Tibial artery (tissue), 4 donors: Measurements from ENCODE around the gene SOCS3.
A peak's percentile ranks its signal among the peaks of the same experiment; 100 is the strongest.

Experiments used
- DNase-seq, 2 donors: peaks; one replicate each; pipeline ENCODE4 v3.0.0-alpha.2; 2019
- H3K27ac ChIP-seq, 2 donors: fragments of 200-600 bp; sonication (generic) in 1 of 2; 1 replicate in 1 of 2; 2 replicates in 1 of 2; pipeline ENCODE4 v1.5.1; 2018 to 2019; ENCODE audit warnings: mild to moderate bottlenecking in 1 of 2
- H3K27me3 ChIP-seq, 2 donors: fragments of 200-600 bp; sonication (generic) in 1 of 2; one replicate each; pipeline versions ENCODE4 v1.5.1 to v1.6.0; 2016 to 2019
- H3K36me3 ChIP-seq, 3 donors: fragments of 200-600 bp; sonication (generic) in 2 of 3; one replicate each; pipeline ENCODE4 v1.5.1; 2016 to 2019; ENCODE audit warnings: mild to moderate bottlenecking in 2 of 3
- H3K4me1 ChIP-seq, 4 donors: fragments of 200-600 bp; sonication (generic) in 2 of 4; 1 replicate in 3 of 4; 2 replicates in 1 of 4; pipeline ENCODE4 v1.5.1; 2016 to 2019
- H3K4me3 ChIP-seq, 2 donors: fragments of 200-600 bp; sonication (generic) in 1 of 2; 1 replicate in 1 of 2; 2 replicates in 1 of 2; pipeline ENCODE4 v1.5.1; 2018 to 2019; ENCODE audit warnings: mild to moderate bottlenecking in 2 of 2
- H3K9me3 ChIP-seq, 3 donors: fragments of 200-600 bp; sonication (generic) in 1 of 3; one replicate each; pipeline ENCODE4 v1.5.1; 2016 to 2019
- intact Hi-C: fragments of 100-400 bp; cut with DNase I; formaldehyde crosslinking; loops from one replicate; pipeline ENCODE4 v1.15.0; 2023; ENCODE audit warnings: low total_unique reads
- TF ChIP-seq, protein P1 (sequence below), 2 experiments: fragments of 200-600 bp in 1 of 2; fragments of 450-650 bp in 1 of 2; IDR thresholded peaks; one replicate each; pipeline ENCODE4 v1.5.1; 2017 to 2019; ENCODE audit warnings: antibody characterized with exemption in 2 of 2, mild to moderate bottlenecking in 1 of 2, moderate library complexity in 1 of 2

Gene SOCS3

DNA sequence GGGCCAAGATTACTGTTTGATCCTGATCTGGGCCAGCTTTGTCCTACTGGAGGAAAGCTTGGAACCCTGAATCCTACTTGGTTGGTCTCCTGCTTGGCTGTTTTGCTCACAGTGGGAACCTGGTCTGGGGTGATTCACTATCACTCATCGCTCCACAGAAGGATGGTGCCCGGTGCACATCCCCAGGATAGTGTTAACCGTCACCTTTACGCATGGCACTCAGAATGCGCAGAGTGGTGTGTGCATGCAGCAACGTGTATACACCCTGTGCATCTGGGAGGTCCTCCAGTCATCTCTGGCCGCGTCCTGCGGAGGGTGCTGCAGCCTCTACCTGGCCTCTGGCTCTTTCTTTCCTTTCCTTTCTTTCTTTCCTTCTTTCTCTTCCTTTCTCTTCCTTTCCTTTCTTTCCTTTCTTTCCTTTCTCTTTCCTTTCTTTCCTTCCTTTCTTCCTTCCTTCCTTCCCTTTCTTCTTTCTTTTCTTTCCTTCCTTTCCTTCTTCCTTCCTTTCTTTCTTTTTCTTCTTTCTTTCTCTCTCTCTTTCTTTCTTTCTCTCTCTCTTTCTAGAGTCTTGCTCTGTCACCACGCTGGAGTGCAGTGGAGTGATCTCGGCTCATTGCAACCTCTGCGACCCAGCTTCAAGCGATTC, 13.1 kb downstream of the SOCS3 start:
- TF ChIP-seq, protein P1, sequence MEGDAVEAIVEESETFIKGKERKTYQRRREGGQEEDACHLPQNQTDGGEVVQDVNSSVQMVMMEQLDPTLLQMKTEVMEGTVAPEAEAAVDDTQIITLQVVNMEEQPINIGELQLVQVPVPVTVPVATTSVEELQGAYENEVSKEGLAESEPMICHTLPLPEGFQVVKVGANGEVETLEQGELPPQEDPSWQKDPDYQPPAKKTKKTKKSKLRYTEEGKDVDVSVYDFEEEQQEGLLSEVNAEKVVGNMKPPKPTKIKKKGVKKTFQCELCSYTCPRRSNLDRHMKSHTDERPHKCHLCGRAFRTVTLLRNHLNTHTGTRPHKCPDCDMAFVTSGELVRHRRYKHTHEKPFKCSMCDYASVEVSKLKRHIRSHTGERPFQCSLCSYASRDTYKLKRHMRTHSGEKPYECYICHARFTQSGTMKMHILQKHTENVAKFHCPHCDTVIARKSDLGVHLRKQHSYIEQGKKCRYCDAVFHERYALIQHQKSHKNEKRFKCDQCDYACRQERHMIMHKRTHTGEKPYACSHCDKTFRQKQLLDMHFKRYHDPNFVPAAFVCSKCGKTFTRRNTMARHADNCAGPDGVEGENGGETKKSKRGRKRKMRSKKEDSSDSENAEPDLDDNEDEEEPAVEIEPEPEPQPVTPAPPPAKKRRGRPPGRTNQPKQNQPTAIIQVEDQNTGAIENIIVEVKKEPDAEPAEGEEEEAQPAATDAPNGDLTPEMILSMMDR (IDR thresholded peaks at IDR 0.05): no peak
- no peak overlapping the region for H3K27ac ChIP-seq
- intact Hi-C loops: no loop called here
- no peaks in the 10 kb centered on the region for H3K36me3 ChIP-seq
- H3K4me3 ChIP-seq: no peak overlapping the region
- DNase-seq: no peak
- peaks cover 4 to 34% (median 30%) of the 10 kb centered on the region in 4 donors for H3K4me1 ChIP-seq
- H3K9me3 ChIP-seq: no peaks in the 10 kb centered on the region
- H3K27me3 ChIP-seq: no peaks in the 10 kb centered on the region

DNA sequence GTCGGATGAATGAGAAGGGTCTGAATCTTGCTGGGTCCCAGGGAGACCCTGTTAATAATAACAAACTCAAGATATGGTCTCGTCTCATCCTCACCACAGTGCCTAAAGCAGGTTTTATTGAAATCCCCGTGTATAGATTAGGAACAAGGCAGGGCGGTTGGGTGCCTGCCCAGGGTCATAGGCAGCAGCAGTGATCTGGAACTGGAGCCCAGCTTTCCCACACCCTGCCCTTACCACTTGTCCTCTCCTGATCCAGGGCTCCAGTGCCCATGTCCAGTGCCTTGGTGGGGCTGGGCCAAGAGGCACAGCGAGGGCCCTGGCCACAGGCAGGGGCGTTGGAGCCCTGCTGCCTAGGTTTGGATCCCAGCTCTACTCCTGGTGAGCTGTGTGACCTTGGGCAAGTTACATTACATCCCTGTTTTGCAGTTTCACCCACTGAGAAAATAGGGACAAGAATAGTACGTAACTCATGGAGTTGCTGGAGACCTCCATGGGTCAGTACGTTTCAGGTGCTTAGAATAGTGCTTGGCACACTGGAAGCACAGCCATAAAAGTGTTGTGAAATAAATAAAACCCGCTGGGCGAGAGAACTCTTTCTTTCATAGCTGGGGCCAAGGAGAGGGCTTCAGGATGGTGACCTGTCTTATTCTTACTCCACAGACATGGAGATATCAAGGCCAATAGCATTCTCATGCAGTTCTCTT, 13.9 kb downstream of the SOCS3 start:
- Histone ChIP-seq H3K4me1 (peaks cover 4 to 31% (median 29%) of the 10 kb centered on the region in 4 donors), H3K27ac (no peak overlapping the region), H3K4me3 (no peak overlapping the region), H3K9me3 (no peaks in the 10 kb centered on the region), H3K27me3 (no peaks in the 10 kb centered on the region), H3K36me3 (no peaks in the 10 kb centered on the region)
- TF ChIP-seq, protein P1 (IDR thresholded peaks at IDR 0.05): no peak
- no peak for DNase-seq
- intact Hi-C loops: no loop called here

DNA sequence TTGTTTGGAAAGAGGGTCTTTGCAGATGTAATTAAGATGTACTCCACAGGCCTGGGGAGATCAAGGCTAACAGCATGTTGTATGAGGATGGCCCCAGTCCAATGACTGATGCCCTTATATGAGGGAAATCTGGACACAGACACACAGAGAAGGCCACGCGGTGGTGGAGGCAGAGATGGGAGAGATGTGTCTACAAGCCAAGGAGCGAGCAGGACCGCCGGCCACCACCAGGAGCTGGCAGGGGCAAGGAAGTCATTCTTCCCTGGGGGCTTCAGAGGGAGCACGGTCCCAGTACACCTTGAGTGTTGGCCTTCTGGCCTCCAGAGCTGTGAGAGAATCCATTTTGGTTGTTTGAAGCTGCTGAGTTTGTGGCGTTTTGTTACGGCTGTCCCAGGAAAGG, 14.7 kb downstream of the SOCS3 start:
- Histone ChIP-seq H3K4me1 (peaks cover 4 to 31% (median 29%) of the 10 kb centered on the region in 4 donors), H3K27ac (no peak overlapping the region), H3K9me3 (no peaks in the 10 kb centered on the region), H3K27me3 (no peaks in the 10 kb centered on the region), H3K4me3 (no peak overlapping the region), H3K36me3 (no peaks in the 10 kb centered on the region)
- DNase-seq: no peak
- TF ChIP-seq, protein P1 (IDR thresholded peaks at IDR 0.05): no peak
- intact Hi-C loops: no loop called here

DNA sequence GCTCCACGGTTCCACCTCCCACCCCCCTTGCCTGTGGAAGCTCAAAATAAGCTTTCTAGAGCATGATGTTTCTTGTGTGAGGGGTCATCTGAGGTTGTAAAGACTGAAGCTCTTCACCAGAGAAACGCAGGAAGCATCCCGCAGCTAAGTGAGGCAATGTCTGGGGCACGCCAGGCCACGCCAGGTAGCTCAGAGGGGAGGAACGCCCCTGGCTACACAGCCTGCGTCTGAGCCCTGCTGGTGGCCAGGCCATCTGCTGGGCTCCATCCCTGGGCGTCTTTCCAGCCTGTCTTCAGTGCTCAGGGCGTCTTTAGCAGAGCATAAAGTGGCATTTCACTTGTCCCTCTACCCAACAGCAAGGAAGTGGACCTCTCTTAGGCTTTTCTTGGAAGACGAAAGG, 15.2 kb downstream of the SOCS3 start:
- no peak for DNase-seq
- intact Hi-C loops: no loop called here
- Histone ChIP-seq H3K4me3 (no peak overlapping the region), H3K4me1 (peaks cover 4 to 31% (median 29%) of the 10 kb centered on the region in 4 donors), H3K27me3 (no peaks in the 10 kb centered on the region), H3K9me3 (no peaks in the 10 kb centered on the region), H3K27ac (no peak overlapping the region), H3K36me3 (no peaks in the 10 kb centered on the region)
- TF ChIP-seq, protein P1 (IDR thresholded peaks at IDR 0.05): no peak

DNA sequence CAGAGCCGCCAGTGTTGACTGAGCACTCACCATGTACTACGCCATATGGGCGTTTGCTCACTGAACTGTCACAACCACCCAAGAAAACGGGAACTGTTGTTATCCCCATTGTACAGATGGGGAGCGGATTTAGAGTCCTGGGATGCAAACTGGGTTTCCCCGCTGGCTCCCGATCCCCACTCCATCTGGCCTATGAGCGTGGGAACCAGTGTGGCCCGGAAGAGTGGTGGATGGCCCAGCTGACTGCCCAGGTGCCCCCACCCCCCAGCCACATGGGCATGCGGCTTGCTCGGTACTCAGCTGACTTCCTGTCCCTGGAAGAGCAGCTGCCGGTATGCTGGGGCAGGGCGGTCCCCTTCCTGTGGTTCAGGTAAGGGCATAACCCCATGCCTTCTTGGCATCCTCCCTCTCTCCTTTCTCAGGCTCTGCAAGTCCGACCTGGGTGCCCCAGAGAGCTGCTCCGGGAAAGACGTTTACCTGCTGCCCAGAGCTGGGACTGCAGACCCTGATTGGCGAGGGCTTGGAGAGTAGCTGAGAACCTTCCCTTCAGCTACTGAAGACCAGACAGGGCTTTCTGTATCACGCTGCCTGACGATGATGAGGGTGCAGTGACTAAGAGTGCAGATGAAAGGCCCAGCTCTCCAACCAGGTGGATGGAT, 16.2 kb downstream of the SOCS3 start:
- no peak overlapping the region for H3K4me3 ChIP-seq
- no peak for DNase-seq
- no peaks in the 10 kb centered on the region for H3K36me3 ChIP-seq
- peaks cover 4 to 31% (median 29%) of the 10 kb centered on the region in 4 donors for H3K4me1 ChIP-seq
- intact Hi-C loops: no loop called here
- no peaks in the 10 kb centered on the region for H3K9me3 ChIP-seq
- H3K27ac ChIP-seq: peak overlapping the region; percentile 90
- H3K27me3 ChIP-seq: no peaks in the 10 kb centered on the region
- TF ChIP-seq, protein P1 (IDR thresholded peaks at IDR 0.05): no peak
